WTC11 (cell line): ENCODE data around the gene FMO5. TPM values are rescaled to one million over a fixed set of nuclear protein-coding genes. Genes with fewer than 3 reads are reported as not detected.
A peak's percentile ranks its signal among the peaks of the same experiment; 100 is the strongest.
"Not testable (repeated sequence)": the region's sequence is repeated elsewhere in the genome, so short reads cannot be mapped to it uniquely, and the experiment has no call there.

Source experiments
- ATAC-seq: fragments of 200-7000 bp; cut with Tn5 transposase; 2 replicates; pipeline ENCODE4 v1.10.0; 2021; ENCODE audit warnings: mild to moderate bottlenecking, moderate library complexity
- CTCF ChIA-PET: fragments of 300-600 bp; sonication (Branson Sonifier 250); formaldehyde crosslinking; loops from one replicate; lab custom pipeline; 2021; ENCODE audit warnings: antibody characterized with exemption; lab: Charles Lee
- POLR2A ChIA-PET: fragments of 350-600 bp; sonication (Branson Sonifier 250); formaldehyde crosslinking; loops from one replicate; lab custom pipeline; 2021; ENCODE audit warnings: antibody characterized with exemption; lab: Charles Lee
- DNase-seq: peaks from one replicate; pipeline ENCODE4 v3.0.0; 2021; ENCODE audit warnings: low spot score
- H3K27ac Mint-ChIP-seq: 2 replicates; pipeline ENCODE4 v1.8.0; 2021; ENCODE audit warnings: mixed read lengths
- H3K27me3 Mint-ChIP-seq: 2 replicates; pipeline ENCODE4 v1.8.0; 2021; ENCODE audit warnings: low read depth, mild to moderate bottlenecking, moderate library complexity, mixed read lengths
- H3K36me3 Mint-ChIP-seq: 2 replicates; pipeline ENCODE4 v1.8.0; 2021; ENCODE audit warnings: mixed read lengths
- H3K4me1 Mint-ChIP-seq: 2 replicates; pipeline ENCODE4 v1.8.0; 2022; ENCODE audit warnings: mixed read lengths
- H3K4me3 Mint-ChIP-seq: 2 replicates; pipeline ENCODE4 v1.8.0; 2021; ENCODE audit warnings: mild to moderate bottlenecking, moderate library complexity, mixed read lengths
- H3K9me3 Mint-ChIP-seq: 2 replicates; pipeline ENCODE4 v1.8.0; 2021; ENCODE audit warnings: mixed read lengths
- ATF2 ChIP-seq: sonication (generic); formaldehyde crosslinking; IDR thresholded peaks from 2 replicates; pipeline ENCODE4 v1.8.1; 2022; ENCODE audit warnings: low read depth, missing genetic modification reagents, borderline replicate concordance
- CREB1 ChIP-seq: sonication (generic); formaldehyde crosslinking; IDR thresholded peaks from 2 replicates; pipeline ENCODE4 v1.8.0; 2023; ENCODE audit warnings: mild to moderate bottlenecking, missing genetic modification reagents
- CTCF ChIP-seq: fragments of 200-600 bp; IDR thresholded peaks from 2 replicates; pipeline ENCODE4 v1.8.0; 2022; ENCODE audit warnings: antibody characterized with exemption
- E2F1 ChIP-seq: sonication (generic); formaldehyde crosslinking; IDR thresholded peaks from 2 replicates; pipeline ENCODE4 v1.8.0; 2022; ENCODE audit warnings: mild to moderate bottlenecking, missing genetic modification reagents
- E2F4 ChIP-seq: sonication (generic); formaldehyde crosslinking; IDR thresholded peaks from 2 replicates; pipeline ENCODE4 v1.8.1; 2022; ENCODE audit warnings: low read depth, mild to moderate bottlenecking, moderate library complexity, missing genetic modification reagents, borderline replicate concordance
- ELF4 ChIP-seq: sonication (generic); formaldehyde crosslinking; IDR thresholded peaks from 2 replicates; pipeline ENCODE4 v1.8.1; 2022; ENCODE audit warnings: low read depth, mild to moderate bottlenecking, moderate library complexity, missing genetic modification reagents
- PRRX2 ChIP-seq: fragments of 250-450 bp; sonication (Bioruptor Pico); IDR thresholded peaks from 2 replicates; pipeline ENCODE4 v1.8.0; 2021; ENCODE audit warnings: mild to moderate bottlenecking
- ZMAT4 ChIP-seq: fragments of 250-450 bp; sonication (Bioruptor Pico); IDR thresholded peaks from 2 replicates; pipeline ENCODE4 v1.9.0; 2021; ENCODE audit warnings: mild to moderate bottlenecking
- ZNF219 ChIP-seq: sonication (generic); formaldehyde crosslinking; IDR thresholded peaks from 2 replicates; pipeline ENCODE4 v1.8.0; 2023; ENCODE audit warnings: missing genetic modification reagents, mild to moderate bottlenecking, borderline replicate concordance
- ZNF281 ChIP-seq: sonication (generic); formaldehyde crosslinking; IDR thresholded peaks from 2 replicates; pipeline ENCODE4 v1.8.0; 2023; ENCODE audit warnings: mild to moderate bottlenecking, missing genetic modification reagents
- ZNF416 ChIP-seq: fragments of 250-450 bp; sonication (Bioruptor Pico); IDR thresholded peaks from 2 replicates; pipeline ENCODE4 v1.9.0; 2021; ENCODE audit warnings: mild to moderate bottlenecking, inconsistent platforms
- ZNF423 ChIP-seq: fragments of 250-450 bp; sonication (Bioruptor Pico); IDR thresholded peaks from 2 replicates; pipeline ENCODE4 v2.1.2; 2022; ENCODE audit warnings: mild to moderate bottlenecking, moderate library complexity
- total RNA-seq: library from RNA; stranded (reverse); gene quantifications from 3 replicates; pipeline ENCODE4 v1.2.3, GENCODE V29; 2021

Gene FMO5
- total RNA-seq, 1 experiment from 2014 or later: 3.3 TPM

- TF ChIP-seq CTCF: peak; percentile 58
Measured at GRCh38 chr1:147242449-147243227, 17.5 kb upstream of the FMO5 start, which contains the start of gene CHD1L (continued).

GRCh38 chr1:147241934-147242448 lies 16.9 kb upstream of the FMO5 start:
- no peaks in the 10 kb centered on the region for H3K36me3 Mint-ChIP-seq
- H3K27ac Mint-ChIP-seq: peak overlapping the region; percentile 63; the same call in 1 of the 2 replicates
- no peak for ATAC-seq
- peak overlapping the region; percentile 58 for H3K4me3 Mint-ChIP-seq
- H3K9me3 Mint-ChIP-seq: no peaks in the 10 kb centered on the region
- no peaks in the 10 kb centered on the region for H3K27me3 Mint-ChIP-seq
- ChIA-PET CTCF (interaction anchor here (0.5 to 3.3 kb wide), 24 partner anchors 14 to 385 kb away, joined by 3 to 67 read pairs (median 3); partner anchors contain the start of genes FMO5 and PRKAB2), POLR2A (interaction anchor here (0.6 to 2.3 kb wide), 2 partner anchors 69 to 157 kb away, joined by 3 to 19 read pairs; no protein-coding TSS in a partner anchor)
- no peak for TF ChIP-seq ZNF423 (CRISPR knock-in tag)
- TF ChIP-seq PRRX2: no peak
- TF ChIP-seq ZNF416 (CRISPR knock-in tag): no peak
- TF ChIP-seq ATF2 (CRISPR knock-in tag): no peak
- no peak for TF ChIP-seq E2F1 (CRISPR knock-in tag)
- no peak for TF ChIP-seq E2F4
- TF ChIP-seq ELF4 (CRISPR knock-in tag): no peak
- no peak for TF ChIP-seq ZNF281
- no peak for TF ChIP-seq CREB1 (CRISPR knock-in tag)
- no peak for TF ChIP-seq ZNF219
- TF ChIP-seq ZMAT4 (CRISPR knock-in tag): no peak
- no peak for DNase-seq
- peaks cover 66% of the 10 kb centered on the region for H3K4me1 Mint-ChIP-seq

GRCh38 chr1:147240131-147240721 lies 15.1 kb upstream of the FMO5 start:
- not testable (repeated sequence) for H3K4me3 Mint-ChIP-seq
- peak overlapping the region; percentile 88 for H3K27ac Mint-ChIP-seq

More at GRCh38 chr1:147240131-147240721, 15.1 kb upstream of the FMO5 start:
- DNase-seq, ATAC-seq, H3K36me3 Mint-ChIP-seq, H3K27me3 Mint-ChIP-seq: not testable (repeated sequence)
- ChIA-PET POLR2A (interaction anchor here (1.1 kb wide), 1 partner anchor 156 kb away, joined by 3 read pairs; no protein-coding TSS in a partner anchor), CTCF (interaction anchor here (1.1 kb wide), 1 partner anchor 67 kb away, joined by 3 read pairs; no protein-coding TSS in a partner anchor)
- Mint-ChIP-seq H3K4me1 (peaks cover 56% of the 10 kb centered on the region), H3K9me3 (peaks cover 11% of the 10 kb centered on the region)
